ENCODE measurements around the gene OSM.
A peak's percentile ranks its signal among the peaks of the same experiment; 100 is the strongest.

The OSM gene

GRCh38 chr22:30274437-30274812 is 7.8 kb upstream of the OSM start:
- H3K4me1 ChIP-seq (ENCODE audit: control extremely low read depth in 1 of 4, control insufficient read depth in 4 of 4, insufficient read depth in 4 of 4, low read length in 3 of 4): peaks cover 9 to 84% (median 68%) of the 10 kb centered on the region in 4 experiments
- peaks cover 0 to 12% (median 1%) of the 10 kb centered on the region in 4 experiments for H3K36me3 ChIP-seq (ENCODE audit: control insufficient read depth in 4 of 4, insufficient read depth in 4 of 4, low read length in 3 of 4)
- ChIA-PET POLR2A (no interaction called here), CTCF (interaction anchor here (1.2 to 1.4 kb wide), 2 partner anchors 14 kb away, joined by 3 read pairs; no protein-coding TSS in a partner anchor)
- H3K9me3 ChIP-seq (ENCODE audit: control extremely low read depth in 1 of 5, control insufficient read depth in 4 of 5, insufficient read depth in 2 of 5, low read depth in 1 of 5, low read length in 4 of 5): no peaks in the 10 kb centered on the region
- no peak overlapping the region for H3K27ac ChIP-seq (ENCODE audit: insufficient read depth in 1 of 2, low read depth in 1 of 2, low read length in 2 of 2, poor library complexity in 1 of 2, severe bottlenecking in 2 of 2)
- no peak overlapping the region for H3K4me3 ChIP-seq (ENCODE audit: control insufficient read depth in 1 of 7, extremely low read depth in 1 of 7, insufficient read depth in 4 of 7, low read depth in 2 of 7, low read length in 6 of 7)
- DNase-seq: no peak
- no peaks in the 10 kb centered on the region for H3K27me3 ChIP-seq (replicated peaks in 2 of 5; ENCODE audit: control insufficient read depth in 4 of 5, insufficient read depth in 5 of 5, low read length in 4 of 5)
- WGBS (ENCODE audit: insufficient coverage): 86% methylated on average over 9 of the region's 9 CpGs

GRCh38 chr22:30273711-30274436 is 7.2 kb upstream of the OSM start:
- CTCF ChIA-PET: interaction anchor here (1.2 to 1.4 kb wide), 2 partner anchors 13 to 14 kb away, joined by 3 read pairs; no protein-coding TSS in a partner anchor
- H3K27ac ChIP-seq (ENCODE audit: insufficient read depth in 1 of 2, low read depth in 1 of 2, low read length in 2 of 2, poor library complexity in 1 of 2, severe bottlenecking in 2 of 2): no peak overlapping the region
- no peak for DNase-seq
- H3K36me3 ChIP-seq (ENCODE audit: control insufficient read depth in 4 of 4, insufficient read depth in 4 of 4, low read length in 3 of 4): peaks cover 0 to 17% (median 1%) of the 10 kb centered on the region in 4 experiments
- H3K27me3 ChIP-seq (replicated peaks in 2 of 5; ENCODE audit: control insufficient read depth in 4 of 5, insufficient read depth in 5 of 5, low read length in 4 of 5): no peaks in the 10 kb centered on the region
- H3K4me3 ChIP-seq (ENCODE audit: control insufficient read depth in 1 of 7, extremely low read depth in 1 of 7, insufficient read depth in 4 of 7, low read depth in 2 of 7, low read length in 6 of 7): no peak overlapping the region
- 69% methylated on average over 9 of the region's 10 CpGs for WGBS (ENCODE audit: insufficient coverage)
- peaks cover 9 to 84% (median 68%) of the 10 kb centered on the region in 4 experiments for H3K4me1 ChIP-seq (ENCODE audit: control extremely low read depth in 1 of 4, control insufficient read depth in 4 of 4, insufficient read depth in 4 of 4, low read length in 3 of 4)
- POLR2A ChIA-PET: no interaction called here
- H3K9me3 ChIP-seq (ENCODE audit: control extremely low read depth in 1 of 5, control insufficient read depth in 4 of 5, insufficient read depth in 2 of 5, low read depth in 1 of 5, low read length in 4 of 5): no peaks in the 10 kb centered on the region

GRCh38 chr22:30272781-30273601 is 6.3 kb upstream of the OSM start:
- Histone ChIP-seq H3K27me3 (replicated peaks in 2 of 5; ENCODE audit: control insufficient read depth in 4 of 5, insufficient read depth in 5 of 5, low read length in 4 of 5) (no peaks in the 10 kb centered on the region), H3K27ac (ENCODE audit: insufficient read depth in 1 of 2, low read depth in 1 of 2, low read length in 2 of 2, poor library complexity in 1 of 2, severe bottlenecking in 2 of 2) (no peak overlapping the region), H3K4me3 (ENCODE audit: control insufficient read depth in 1 of 7, extremely low read depth in 1 of 7, insufficient read depth in 4 of 7, low read depth in 2 of 7, low read length in 6 of 7) (no peak overlapping the region), H3K4me1 (ENCODE audit: control extremely low read depth in 1 of 4, control insufficient read depth in 4 of 4, insufficient read depth in 4 of 4, low read length in 3 of 4) (peaks cover 12 to 85% (median 70%) of the 10 kb centered on the region in 4 experiments), H3K9me3 (ENCODE audit: control extremely low read depth in 1 of 5, control insufficient read depth in 4 of 5, insufficient read depth in 2 of 5, low read depth in 1 of 5, low read length in 4 of 5) (no peaks in the 10 kb centered on the region), H3K36me3 (ENCODE audit: control insufficient read depth in 4 of 4, insufficient read depth in 4 of 4, low read length in 3 of 4) (peaks cover 0 to 23% (median 3%) of the 10 kb centered on the region in 4 experiments)
- POLR2A ChIA-PET: no interaction called here
- DNase-seq: no peak
- WGBS (ENCODE audit: insufficient coverage): 92% methylated on average over 12 of the region's 16 CpGs
- CTCF ChIA-PET: interaction anchor here (0.6 kb wide), 1 partner anchor 212 kb away, joined by 4 read pairs; no protein-coding TSS in a partner anchor

- CTCF ChIA-PET: interaction anchor here (1.9 kb wide), 1 partner anchor 10 kb away, joined by 5 read pairs; no protein-coding TSS in a partner anchor
- no peaks in the 10 kb centered on the region for H3K27me3 ChIP-seq (replicated peaks in 2 of 5; ENCODE audit: control insufficient read depth in 4 of 5, insufficient read depth in 5 of 5, low read length in 4 of 5)
- 11% methylated on average over 10 of the region's 16 CpGs for WGBS (ENCODE audit: insufficient coverage)
- H3K27ac ChIP-seq (ENCODE audit: insufficient read depth in 1 of 2, low read depth in 1 of 2, low read length in 2 of 2, poor library complexity in 1 of 2, severe bottlenecking in 2 of 2): peak overlapping the region; percentile 60 to 73
- POLR2A ChIA-PET: interaction anchor here (0.7 to 0.8 kb wide), 2 partner anchors 12 to 17 kb away, joined by 3 read pairs; no protein-coding TSS in a partner anchor
- peaks cover 0 to 23% (median 3%) of the 10 kb centered on the region in 4 experiments for H3K36me3 ChIP-seq (ENCODE audit: control insufficient read depth in 4 of 4, insufficient read depth in 4 of 4, low read length in 3 of 4)
- DNase-seq: peak; percentile 78 to 95 (median 94)
- no peaks in the 10 kb centered on the region for H3K9me3 ChIP-seq (ENCODE audit: control extremely low read depth in 1 of 5, control insufficient read depth in 4 of 5, insufficient read depth in 2 of 5, low read depth in 1 of 5, low read length in 4 of 5)
- peaks cover 12 to 86% (median 68%) of the 10 kb centered on the region in 4 experiments for H3K4me1 ChIP-seq (ENCODE audit: control extremely low read depth in 1 of 4, control insufficient read depth in 4 of 4, insufficient read depth in 4 of 4, low read length in 3 of 4)
- H3K4me3 ChIP-seq (ENCODE audit: control insufficient read depth in 1 of 7, extremely low read depth in 1 of 7, insufficient read depth in 4 of 7, low read depth in 2 of 7, low read length in 6 of 7): peak overlapping the region in 1 of 7 experiments; percentile 43
These were observed 4.2 kb upstream of the OSM start for GRCh38 chr22:30270832-30271231.

- Histone ChIP-seq H3K9me3 (ENCODE audit: control extremely low read depth in 1 of 5, control insufficient read depth in 4 of 5, insufficient read depth in 2 of 5, low read depth in 1 of 5, low read length in 4 of 5) (no peaks in the 10 kb centered on the region), H3K4me1 (ENCODE audit: control extremely low read depth in 1 of 4, control insufficient read depth in 4 of 4, insufficient read depth in 4 of 4, low read length in 3 of 4) (peaks cover 10 to 93% (median 81%) of the 10 kb centered on the region in 4 experiments), H3K4me3 (ENCODE audit: control insufficient read depth in 1 of 7, extremely low read depth in 1 of 7, insufficient read depth in 4 of 7, low read depth in 2 of 7, low read length in 6 of 7) (peak overlapping the region in 4 of 7 experiments; percentile 30 to 83 (median 72)), H3K36me3 (ENCODE audit: control insufficient read depth in 4 of 4, insufficient read depth in 4 of 4, low read length in 3 of 4) (peaks cover 0 to 39% (median 5%) of the 10 kb centered on the region in 4 experiments), H3K27me3 (replicated peaks in 2 of 5; ENCODE audit: control insufficient read depth in 4 of 5, insufficient read depth in 5 of 5, low read length in 4 of 5) (no peaks in the 10 kb centered on the region), H3K27ac (ENCODE audit: insufficient read depth in 1 of 2, low read depth in 1 of 2, low read length in 2 of 2, poor library complexity in 1 of 2, severe bottlenecking in 2 of 2) (peak overlapping the region; percentile 91 to 92)
- WGBS (ENCODE audit: insufficient coverage): 78% methylated on average over 8 of the region's 8 CpGs
- CTCF ChIA-PET: interaction anchor here (1.6 to 1.8 kb wide), 2 partner anchors 13 to 43 kb away, joined by 3 to 5 read pairs; no protein-coding TSS in a partner anchor
- no peak for DNase-seq
- POLR2A ChIA-PET: interaction anchor here (0.6 kb wide), 1 partner anchor 17 kb away, joined by 3 read pairs; no protein-coding TSS in a partner anchor
These were observed 1.7 kb upstream of the OSM start for GRCh38 chr22:30268331-30268730.

- Histone ChIP-seq H3K9me3 (ENCODE audit: control extremely low read depth in 1 of 5, control insufficient read depth in 4 of 5, insufficient read depth in 2 of 5, low read depth in 1 of 5, low read length in 4 of 5) (no peaks in the 10 kb centered on the region), H3K27me3 (replicated peaks in 2 of 5; ENCODE audit: control insufficient read depth in 4 of 5, insufficient read depth in 5 of 5, low read length in 4 of 5) (no peaks in the 10 kb centered on the region), H3K4me1 (ENCODE audit: control extremely low read depth in 1 of 4, control insufficient read depth in 4 of 4, insufficient read depth in 4 of 4, low read length in 3 of 4) (peaks cover 10 to 93% (median 84%) of the 10 kb centered on the region in 4 experiments), H3K36me3 (ENCODE audit: control insufficient read depth in 4 of 4, insufficient read depth in 4 of 4, low read length in 3 of 4) (peaks cover 0 to 39% (median 4%) of the 10 kb centered on the region in 4 experiments), H3K4me3 (ENCODE audit: control insufficient read depth in 1 of 7, extremely low read depth in 1 of 7, insufficient read depth in 4 of 7, low read depth in 2 of 7, low read length in 6 of 7) (peak overlapping the region in 5 of 7 experiments; percentile 1 to 83 (median 75)), H3K27ac (ENCODE audit: insufficient read depth in 1 of 2, low read depth in 1 of 2, low read length in 2 of 2, poor library complexity in 1 of 2, severe bottlenecking in 2 of 2) (peak overlapping the region; percentile 91 to 92)
- ChIA-PET POLR2A (interaction anchor here (0.6 to 2.8 kb wide), 5 partner anchors 9 to 89 kb away, joined by 3 to 8 read pairs (median 3); partner anchors contain the start of genes CCDC157 and SF3A1), CTCF (interaction anchor here (1.6 to 1.8 kb wide), 2 partner anchors 12 to 44 kb away, joined by 3 to 5 read pairs; no protein-coding TSS in a partner anchor)
- DNase-seq: peak; percentile 83 to 96 (median 96)
- 16% methylated on average over 14 of the region's 14 CpGs for WGBS (ENCODE audit: insufficient coverage)
These were observed 991 bp upstream of the OSM start for GRCh38 chr22:30267382-30268302.

Measured in common myeloid progenitor, CD34-positive (primary cell).